Right kidney (tissue), 1 donor: ENCODE data around the gene JUNB.
A peak's percentile ranks its signal among the peaks of the same experiment; 100 is the strongest.

ENCODE experiments used
- DNase-seq: peaks from one replicate; pipeline ENCODE4 v3.0.0-alpha.2; 2016

Gene JUNB

GRCh38 chr19:12772323-12772722 lies 19.0 kb upstream of the JUNB start:
- DNase-seq: no peak

- no peak for DNase-seq
These were observed 17.7 kb upstream of the JUNB start for GRCh38 chr19:12773571-12773970.

- peak; percentile 87 for DNase-seq
These were observed 16.4 kb upstream of the JUNB start, which contains the start of gene HOOK2 for GRCh38 chr19:12774588-12775555. HOOK2 (minus strand) TSS chr19:12775552; CDS start chr19:12775449, 103 bp downstream.

- peak; percentile 80 for DNase-seq
These were observed 13.9 kb upstream of the JUNB start for GRCh38 chr19:12777217-12778016.

- DNase-seq: peak; percentile 74
These were observed 13.0 kb upstream of the JUNB start for GRCh38 chr19:12778017-12778904.

- no peak for DNase-seq
These were observed 12.5 kb upstream of the JUNB start for GRCh38 chr19:12778905-12779161.

- DNase-seq: peak; percentile 62
These were observed 11.9 kb upstream of the JUNB start for GRCh38 chr19:12779162-12779993.

- no peak for DNase-seq
These were observed 9.2 kb upstream of the JUNB start for GRCh38 chr19:12782174-12782423.

GRCh38 chr19:12782424-12783290 lies 8.6 kb upstream of the JUNB start:
- peak; percentile 92 for DNase-seq

- no peak for DNase-seq
These were observed 7.9 kb upstream of the JUNB start for GRCh38 chr19:12783291-12783848.

- no peak for DNase-seq
These were observed 7.4 kb upstream of the JUNB start for GRCh38 chr19:12783849-12784393.

GRCh38 chr19:12784394-12784870 lies 6.9 kb upstream of the JUNB start:
- no peak for DNase-seq

- DNase-seq: no peak
These were observed 6.3 kb upstream of the JUNB start for GRCh38 chr19:12784871-12785430.

- peak; percentile 18 for DNase-seq
These were observed 5.8 kb upstream of the JUNB start for GRCh38 chr19:12785431-12786031.

GRCh38 chr19:12786141-12786870 lies 5.0 kb upstream of the JUNB start:
- peak; percentile 50 for DNase-seq

GRCh38 chr19:12786952-12787351 lies 4.3 kb upstream of the JUNB start:
- DNase-seq: no peak

GRCh38 chr19:12787458-12787857 lies 3.8 kb upstream of the JUNB start:
- no peak for DNase-seq

GRCh38 chr19:12788042-12788681 lies 3.1 kb upstream of the JUNB start:
- peak; percentile 27 for DNase-seq
